ENCODE measurements around the gene OIP5. TPM values are rescaled to one million over a fixed set of nuclear protein-coding genes. Genes with fewer than 3 reads are reported as not detected.

OIP5 gene
- total and polyA plus RNA-seq, 2 of the 13 experiments (the other 11 are each of a cell fraction or from before 2014, with no cell fraction given): 10.7 to 38.0 TPM

DNA sequence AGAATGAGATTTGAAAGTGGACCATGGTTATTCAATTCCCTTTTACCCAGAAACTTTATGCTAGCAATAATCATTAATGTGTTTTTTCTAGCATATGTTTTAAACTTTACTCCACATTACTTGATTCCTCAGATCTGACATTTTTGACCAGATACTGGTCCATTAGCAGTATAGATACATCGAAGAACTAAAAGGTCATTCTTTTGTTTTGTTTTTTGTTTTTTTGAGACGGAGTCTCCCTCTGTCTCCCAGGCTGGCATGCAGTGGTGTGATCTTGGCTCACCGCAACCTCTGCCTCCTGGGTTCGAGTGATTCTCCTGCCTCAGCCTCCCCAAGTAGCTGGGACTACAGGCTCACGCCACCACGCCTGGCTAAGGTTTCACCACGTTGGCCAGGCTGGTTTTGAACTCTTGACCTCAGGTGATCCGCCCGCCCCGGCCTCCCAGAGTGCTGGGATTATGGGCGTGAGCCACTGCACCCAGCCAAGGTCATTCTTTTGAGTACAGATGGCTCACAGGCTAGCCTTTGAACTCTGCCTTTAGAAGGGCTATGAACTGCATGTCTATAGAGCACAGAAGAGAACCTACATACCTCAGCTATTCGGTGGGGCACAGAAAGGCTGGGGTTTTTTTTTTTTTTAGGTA lies 72.7 kb downstream of the OIP5 start (continued):
- TF ChIP-seq, protein P1, sequence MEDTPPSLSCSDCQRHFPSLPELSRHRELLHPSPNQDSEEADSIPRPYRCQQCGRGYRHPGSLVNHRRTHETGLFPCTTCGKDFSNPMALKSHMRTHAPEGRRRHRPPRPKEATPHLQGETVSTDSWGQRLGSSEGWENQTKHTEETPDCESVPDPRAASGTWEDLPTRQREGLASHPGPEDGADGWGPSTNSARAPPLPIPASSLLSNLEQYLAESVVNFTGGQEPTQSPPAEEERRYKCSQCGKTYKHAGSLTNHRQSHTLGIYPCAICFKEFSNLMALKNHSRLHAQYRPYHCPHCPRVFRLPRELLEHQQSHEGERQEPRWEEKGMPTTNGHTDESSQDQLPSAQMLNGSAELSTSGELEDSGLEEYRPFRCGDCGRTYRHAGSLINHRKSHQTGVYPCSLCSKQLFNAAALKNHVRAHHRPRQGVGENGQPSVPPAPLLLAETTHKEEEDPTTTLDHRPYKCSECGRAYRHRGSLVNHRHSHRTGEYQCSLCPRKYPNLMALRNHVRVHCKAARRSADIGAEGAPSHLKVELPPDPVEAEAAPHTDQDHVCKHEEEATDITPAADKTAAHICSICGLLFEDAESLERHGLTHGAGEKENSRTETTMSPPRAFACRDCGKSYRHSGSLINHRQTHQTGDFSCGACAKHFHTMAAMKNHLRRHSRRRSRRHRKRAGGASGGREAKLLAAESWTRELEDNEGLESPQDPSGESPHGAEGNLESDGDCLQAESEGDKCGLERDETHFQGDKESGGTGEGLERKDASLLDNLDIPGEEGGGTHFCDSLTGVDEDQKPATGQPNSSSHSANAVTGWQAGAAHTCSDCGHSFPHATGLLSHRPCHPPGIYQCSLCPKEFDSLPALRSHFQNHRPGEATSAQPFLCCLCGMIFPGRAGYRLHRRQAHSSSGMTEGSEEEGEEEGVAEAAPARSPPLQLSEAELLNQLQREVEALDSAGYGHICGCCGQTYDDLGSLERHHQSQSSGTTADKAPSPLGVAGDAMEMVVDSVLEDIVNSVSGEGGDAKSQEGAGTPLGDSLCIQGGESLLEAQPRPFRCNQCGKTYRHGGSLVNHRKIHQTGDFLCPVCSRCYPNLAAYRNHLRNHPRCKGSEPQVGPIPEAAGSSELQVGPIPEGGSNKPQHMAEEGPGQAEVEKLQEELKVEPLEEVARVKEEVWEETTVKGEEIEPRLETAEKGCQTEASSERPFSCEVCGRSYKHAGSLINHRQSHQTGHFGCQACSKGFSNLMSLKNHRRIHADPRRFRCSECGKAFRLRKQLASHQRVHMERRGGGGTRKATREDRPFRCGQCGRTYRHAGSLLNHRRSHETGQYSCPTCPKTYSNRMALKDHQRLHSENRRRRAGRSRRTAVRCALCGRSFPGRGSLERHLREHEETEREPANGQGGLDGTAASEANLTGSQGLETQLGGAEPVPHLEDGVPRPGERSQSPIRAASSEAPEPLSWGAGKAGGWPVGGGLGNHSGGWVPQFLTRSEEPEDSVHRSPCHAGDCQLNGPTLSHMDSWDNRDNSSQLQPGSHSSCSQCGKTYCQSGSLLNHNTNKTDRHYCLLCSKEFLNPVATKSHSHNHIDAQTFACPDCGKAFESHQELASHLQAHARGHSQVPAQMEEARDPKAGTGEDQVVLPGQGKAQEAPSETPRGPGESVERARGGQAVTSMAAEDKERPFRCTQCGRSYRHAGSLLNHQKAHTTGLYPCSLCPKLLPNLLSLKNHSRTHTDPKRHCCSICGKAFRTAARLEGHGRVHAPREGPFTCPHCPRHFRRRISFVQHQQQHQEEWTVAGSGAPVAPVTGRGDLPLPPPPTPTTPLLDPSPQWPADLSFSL (CRISPR knock-in tag; IDR thresholded peaks at IDR 0.05): no peak
- TF ChIP-seq ZNF160 (CRISPR knock-in tag; IDR thresholded peaks at IDR 0.05): no peak
- no peak for TF ChIP-seq DNMT3B (CRISPR knock-in tag; conservative IDR thresholded peaks at IDR 0.05)
- peak; percentile 41; the same call in 1 of the 2 replicates for TF ChIP-seq HIVEP1 (CRISPR knock-in tag; IDR thresholded peaks at IDR 0.05)
- TF ChIP-seq EP300 (IDR thresholded peaks at IDR 0.05; ENCODE audit: low read depth in 2 of 2, low read length in 2 of 2): peak in 1 of 2 experiments; percentile 83; a peak in 2 of 4 replicates
- peak; percentile 74 for TF ChIP-seq EP300 (CRISPR knock-in tag; IDR thresholded peaks at IDR 0.05; ENCODE audit: borderline replicate concordance)
- TF ChIP-seq ESRRA (CRISPR knock-in tag; IDR thresholded peaks at IDR 0.05; ENCODE audit: low read depth): peak; percentile 98
- no peak for TF ChIP-seq SMARCE1 (IDR thresholded peaks at IDR 0.05; ENCODE audit: borderline replicate concordance)
- no peak for TF ChIP-seq ZNF839 (CRISPR knock-in tag; IDR thresholded peaks at IDR 0.05; ENCODE audit: borderline replicate concordance)
- TF ChIP-seq, protein P2, sequence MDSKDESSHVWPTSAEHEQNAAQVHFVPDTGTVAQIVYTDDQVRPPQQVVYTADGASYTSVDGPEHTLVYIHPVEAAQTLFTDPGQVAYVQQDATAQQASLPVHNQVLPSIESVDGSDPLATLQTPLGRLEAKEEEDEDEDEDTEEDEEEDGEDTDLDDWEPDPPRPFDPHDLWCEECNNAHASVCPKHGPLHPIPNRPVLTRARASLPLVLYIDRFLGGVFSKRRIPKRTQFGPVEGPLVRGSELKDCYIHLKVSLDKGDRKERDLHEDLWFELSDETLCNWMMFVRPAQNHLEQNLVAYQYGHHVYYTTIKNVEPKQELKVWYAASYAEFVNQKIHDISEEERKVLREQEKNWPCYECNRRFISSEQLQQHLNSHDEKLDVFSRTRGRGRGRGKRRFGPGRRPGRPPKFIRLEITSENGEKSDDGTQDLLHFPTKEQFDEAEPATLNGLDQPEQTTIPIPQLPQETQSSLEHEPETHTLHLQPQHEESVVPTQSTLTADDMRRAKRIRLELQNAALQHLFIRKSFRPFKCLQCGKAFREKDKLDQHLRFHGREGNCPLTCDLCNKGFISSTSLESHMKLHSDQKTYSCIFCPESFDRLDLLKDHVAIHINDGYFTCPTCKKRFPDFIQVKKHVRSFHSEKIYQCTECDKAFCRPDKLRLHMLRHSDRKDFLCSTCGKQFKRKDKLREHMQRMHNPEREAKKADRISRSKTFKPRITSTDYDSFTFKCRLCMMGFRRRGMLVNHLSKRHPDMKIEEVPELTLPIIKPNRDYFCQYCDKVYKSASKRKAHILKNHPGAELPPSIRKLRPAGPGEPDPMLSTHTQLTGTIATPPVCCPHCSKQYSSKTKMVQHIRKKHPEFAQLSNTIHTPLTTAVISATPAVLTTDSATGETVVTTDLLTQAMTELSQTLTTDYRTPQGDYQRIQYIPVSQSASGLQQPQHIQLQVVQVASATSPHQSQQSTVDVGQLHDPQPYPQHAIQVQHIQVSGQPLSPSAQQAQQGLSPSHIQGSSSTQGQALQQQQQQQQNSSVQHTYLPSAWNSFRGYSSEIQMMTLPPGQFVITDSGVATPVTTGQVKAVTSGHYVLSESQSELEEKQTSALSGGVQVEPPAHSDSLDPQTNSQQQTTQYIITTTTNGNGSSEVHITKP (CRISPR knock-in tag; IDR thresholded peaks at IDR 0.05; ENCODE audit: low read depth): 0 out of 2 replicates have a peak, but pooled peaks have one; percentile 36
- peak; percentile 96; the same call in 1 of the 2 replicates for TF ChIP-seq MTA1 (CRISPR knock-in tag; IDR thresholded peaks at IDR 0.05; ENCODE audit: borderline replicate concordance)
- TF ChIP-seq, protein P3, sequence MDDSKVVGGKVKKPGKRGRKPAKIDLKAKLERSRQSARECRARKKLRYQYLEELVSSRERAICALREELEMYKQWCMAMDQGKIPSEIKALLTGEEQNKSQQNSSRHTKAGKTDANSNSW (CRISPR knock-in tag; IDR thresholded peaks at IDR 0.05; ENCODE audit: borderline replicate concordance): no peak
- TF ChIP-seq ZFP36 (IDR thresholded peaks at IDR 0.05; ENCODE audit: borderline replicate concordance, low read depth, low read length, partially characterized antibody): no peak
- no peak for TF ChIP-seq ZNF441 (CRISPR knock-in tag; IDR thresholded peaks at IDR 0.05; ENCODE audit: borderline replicate concordance)
- TF ChIP-seq ZNF274 (CRISPR knock-in tag; IDR thresholded peaks at IDR 0.05): peak; percentile 72; the same call in 1 of the 2 replicates
- TF ChIP-seq RAD21 (CRISPR knock-in tag; IDR thresholded peaks at IDR 0.05): peak; percentile 55; the same call in 1 of the 2 replicates
- TF ChIP-seq ZNF615 (CRISPR knock-in tag; IDR thresholded peaks at IDR 0.05; ENCODE audit: borderline replicate concordance): no peak
- peak; percentile 83 for TF ChIP-seq SIX1 (CRISPR knock-in tag; IDR thresholded peaks at IDR 0.05; ENCODE audit: borderline replicate concordance)
